Measurements from ENCODE around the gene EHMT1.

EHMT1 gene

GRCh38 chr9:137750007-137750406 is 131.2 kb downstream of the EHMT1 start:
- TF ChIP-seq MAX (IDR thresholded peaks at IDR 0.05) (no peak), TEAD4 (IDR thresholded peaks at IDR 0.05) (no peak), USF1 (IDR thresholded peaks at IDR 0.05) (no peak), CREB1 (IDR thresholded peaks at IDR 0.05; ENCODE audit: low read depth) (no peak), EP300 (IDR thresholded peaks at IDR 0.05; ENCODE audit: borderline replicate concordance) (no peak), EGR1 (IDR thresholded peaks at IDR 0.05) (no peak), NFIC (IDR thresholded peaks at IDR 0.05) (no peak), TAF1 (IDR thresholded peaks at IDR 0.05; ENCODE audit: low read depth) (no peak)

GRCh38 chr9:137750566-137750965 is 131.8 kb downstream of the EHMT1 start:
- TF ChIP-seq MAX (IDR thresholded peaks at IDR 0.05) (no peak), USF1 (IDR thresholded peaks at IDR 0.05) (no peak), NFIC (IDR thresholded peaks at IDR 0.05) (no peak), EP300 (IDR thresholded peaks at IDR 0.05; ENCODE audit: borderline replicate concordance) (no peak), EGR1 (IDR thresholded peaks at IDR 0.05) (no peak), ZBTB7A (IDR thresholded peaks at IDR 0.05; ENCODE audit: low read depth) (no peak), YY1 (IDR thresholded peaks at IDR 0.05; ENCODE audit: low read depth) (no peak), TEAD4 (IDR thresholded peaks at IDR 0.05) (no peak), RAD21 (IDR thresholded peaks at IDR 0.05; ENCODE audit: low read depth) (no peak), REST (IDR thresholded peaks at IDR 0.05; ENCODE audit: low read depth) (no peak), TCF12 (IDR thresholded peaks at IDR 0.05; ENCODE audit: low read depth) (no peak), TAF1 (IDR thresholded peaks at IDR 0.05; ENCODE audit: low read depth) (no peak), CEBPB (IDR thresholded peaks at IDR 0.05) (no peak), CREB1 (IDR thresholded peaks at IDR 0.05; ENCODE audit: low read depth) (no peak), FOXM1 (IDR thresholded peaks at IDR 0.05; ENCODE audit: borderline replicate concordance, low read depth) (no peak)

- TF ChIP-seq REST (IDR thresholded peaks at IDR 0.05; ENCODE audit: low read depth), result no peak
- TF ChIP-seq MAX (IDR thresholded peaks at IDR 0.05), result no peak
- no peak for TF ChIP-seq NFIC (IDR thresholded peaks at IDR 0.05)
- TF ChIP-seq CREB1 (IDR thresholded peaks at IDR 0.05; ENCODE audit: low read depth), result no peak
- TF ChIP-seq CEBPB (IDR thresholded peaks at IDR 0.05), result no peak
- TF ChIP-seq ZBTB7A (IDR thresholded peaks at IDR 0.05; ENCODE audit: low read depth), result no peak
- no peak for TF ChIP-seq FOXM1 (IDR thresholded peaks at IDR 0.05; ENCODE audit: borderline replicate concordance, low read depth)
- no peak for TF ChIP-seq EP300 (IDR thresholded peaks at IDR 0.05; ENCODE audit: borderline replicate concordance)
- no peak for TF ChIP-seq USF1 (IDR thresholded peaks at IDR 0.05)
- no peak for TF ChIP-seq EGR1 (IDR thresholded peaks at IDR 0.05)
- no peak for TF ChIP-seq TCF12 (IDR thresholded peaks at IDR 0.05; ENCODE audit: low read depth)
- no peak for TF ChIP-seq TAF1 (IDR thresholded peaks at IDR 0.05; ENCODE audit: low read depth)
- no peak for TF ChIP-seq RAD21 (IDR thresholded peaks at IDR 0.05; ENCODE audit: low read depth)
- TF ChIP-seq YY1 (IDR thresholded peaks at IDR 0.05; ENCODE audit: low read depth), result no peak
Measured at GRCh38 chr9:137751616-137752015, 132.8 kb downstream of the EHMT1 start.

- TF ChIP-seq TCF12 (IDR thresholded peaks at IDR 0.05; ENCODE audit: low read depth) (no peak), CREB1 (IDR thresholded peaks at IDR 0.05; ENCODE audit: low read depth) (no peak), TEAD4 (IDR thresholded peaks at IDR 0.05) (no peak), CEBPB (IDR thresholded peaks at IDR 0.05) (no peak), ZBTB7A (IDR thresholded peaks at IDR 0.05; ENCODE audit: low read depth) (no peak), FOXM1 (IDR thresholded peaks at IDR 0.05; ENCODE audit: borderline replicate concordance, low read depth) (no peak)
Measured at GRCh38 chr9:137752426-137752825, 133.6 kb downstream of the EHMT1 start.

- TF ChIP-seq REST (IDR thresholded peaks at IDR 0.05; ENCODE audit: low read depth) (no peak), TCF12 (IDR thresholded peaks at IDR 0.05; ENCODE audit: low read depth) (no peak), CEBPB (IDR thresholded peaks at IDR 0.05) (no peak), MAX (IDR thresholded peaks at IDR 0.05) (no peak), USF1 (IDR thresholded peaks at IDR 0.05) (no peak), TEAD4 (IDR thresholded peaks at IDR 0.05) (no peak), CREB1 (IDR thresholded peaks at IDR 0.05; ENCODE audit: low read depth) (no peak)
Measured at GRCh38 chr9:137753192-137753765, 134.5 kb downstream of the EHMT1 start.
